CD4-positive, alpha-beta T cell treated with Interleukin-1 beta for 1 hour (primary cell): ENCODE results near the gene CSE1L.
A peak's percentile ranks its signal among the peaks of the same experiment; 100 is the strongest.
"Not testable (repeated sequence)": the region's sequence is repeated elsewhere in the genome, so short reads cannot be mapped to it uniquely, and the experiment has no call there.

ENCODE experiments used
- DNase-seq, 2 donors: peaks; one replicate each; pipeline ENCODE4 v3.0.0-alpha.2; 2020 to 2022

The CSE1L gene

GRCh38 chr20:49046087-49046900, at the start of gene CSE1L:
Gene CSE1L, plus strand, starts transcription at chr20:49046312. Its CDS starts 12,152 bp downstream, at chr20:49058464.
- DNase-seq, result peak; percentile 93 to 95

DNA sequence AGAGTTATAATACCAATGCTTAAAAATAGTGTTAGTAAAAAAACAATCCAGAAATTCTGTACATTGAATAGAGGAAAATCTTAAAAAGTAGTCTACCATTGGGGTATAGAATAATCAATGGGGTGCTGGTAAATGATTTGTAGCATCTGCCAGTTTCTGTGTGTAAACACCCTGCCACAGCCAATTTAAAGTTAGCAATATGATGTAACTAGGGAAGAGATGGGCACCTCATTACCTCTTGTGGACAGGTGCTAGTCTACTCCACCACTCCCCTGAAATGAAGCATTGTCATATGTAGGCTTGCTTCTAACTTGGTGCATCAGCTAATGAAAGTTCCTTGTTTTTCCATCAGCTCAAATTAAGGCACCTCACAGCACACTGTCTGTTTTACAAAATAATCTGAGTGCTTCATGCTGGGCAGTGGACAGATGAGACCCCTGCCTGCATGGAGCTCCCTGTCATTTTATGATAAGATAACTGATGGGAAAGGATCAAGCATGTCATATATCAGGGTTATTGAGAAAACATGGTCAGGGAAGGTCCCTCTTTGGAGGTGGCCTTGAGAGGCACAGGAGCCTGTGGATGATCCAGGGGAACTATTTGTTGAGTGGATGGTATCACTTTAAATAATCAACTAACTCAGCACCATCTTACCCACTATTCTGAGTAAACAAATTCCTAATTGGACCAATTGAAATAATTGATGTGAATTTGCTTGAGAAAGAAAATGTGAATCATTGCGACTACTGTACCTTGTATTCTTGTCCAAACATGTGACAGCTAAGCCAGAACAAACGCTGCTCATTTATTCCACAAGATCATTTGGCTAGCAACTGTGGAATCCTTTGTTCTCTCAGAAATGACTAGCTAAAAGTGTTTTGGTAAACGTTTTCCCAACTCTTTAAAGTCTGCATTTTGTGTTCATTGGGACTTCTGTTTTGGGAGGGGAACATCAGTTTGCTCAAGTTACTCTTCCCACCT, 45.9 kb upstream of the CSE1L start:
- no peak for DNase-seq

GRCh38 chr20:49001741-49002140, 44.4 kb upstream of the CSE1L start:
- no peak for DNase-seq

- DNase-seq, result no peak
These were observed 39.6 kb upstream of the CSE1L start for GRCh38 chr20:49006446-49006980.

DNA sequence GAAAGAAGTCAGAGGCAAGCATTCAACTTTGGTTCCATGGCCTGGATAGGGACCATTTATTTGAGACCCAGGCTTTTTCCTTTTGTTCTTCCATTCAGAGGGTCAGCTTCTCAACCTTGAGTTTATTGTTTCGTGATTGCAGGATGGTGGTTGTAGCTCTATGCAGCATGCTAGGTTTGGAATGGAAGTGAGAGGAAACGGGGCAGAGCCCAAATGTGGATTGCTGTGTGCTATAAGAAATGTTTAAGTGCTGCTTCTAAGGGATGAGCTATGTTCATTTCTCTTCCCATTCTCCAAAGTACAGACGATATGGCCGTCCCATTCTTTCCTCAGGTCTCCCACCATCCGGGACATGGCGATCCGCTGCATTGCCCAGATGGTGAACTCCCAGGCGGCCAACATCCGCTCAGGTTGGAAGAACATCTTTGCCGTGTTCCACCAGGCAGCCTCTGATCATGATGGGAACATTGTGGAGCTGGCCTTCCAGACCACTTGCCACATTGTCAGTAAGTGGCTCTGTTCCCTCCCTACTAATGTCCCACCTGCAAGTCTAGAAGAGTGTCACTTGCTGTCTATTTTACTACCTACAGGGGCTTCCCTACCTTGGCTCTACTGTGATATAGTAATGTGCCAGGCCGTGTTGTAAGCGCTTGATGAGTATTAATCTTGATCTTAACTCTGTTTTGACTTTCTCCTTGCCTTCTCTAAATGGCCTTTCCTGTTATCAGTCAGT, 36.0 kb upstream of the CSE1L start:
- no peak for DNase-seq

DNA sequence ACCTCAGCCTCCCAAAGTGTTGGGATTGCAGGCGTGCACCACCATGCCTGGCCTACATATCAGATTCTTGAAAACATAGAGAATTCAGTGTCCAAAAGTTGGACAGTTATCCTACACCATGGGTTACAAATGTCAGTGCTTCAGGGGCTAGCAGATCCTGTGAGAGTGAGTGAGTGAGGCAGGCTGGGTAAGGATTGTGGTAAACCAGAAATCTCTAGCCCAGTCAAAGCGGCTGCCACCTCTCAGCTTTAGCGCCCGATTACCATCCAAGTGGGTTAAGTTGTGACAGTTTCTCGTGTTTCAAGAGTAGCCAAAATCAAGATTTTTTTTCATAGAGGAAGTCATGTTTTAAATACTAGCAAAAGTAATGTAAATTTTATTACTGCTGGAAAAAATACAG, 21.9 kb upstream of the CSE1L start:
- DNase-seq, result no peak

GRCh38 chr20:49028177-49028576, 17.9 kb upstream of the CSE1L start:
- DNase-seq, result not testable (repeated sequence)

- DNase-seq, result no peak
These were observed 17.4 kb upstream of the CSE1L start for GRCh38 chr20:49028684-49029083.

DNA sequence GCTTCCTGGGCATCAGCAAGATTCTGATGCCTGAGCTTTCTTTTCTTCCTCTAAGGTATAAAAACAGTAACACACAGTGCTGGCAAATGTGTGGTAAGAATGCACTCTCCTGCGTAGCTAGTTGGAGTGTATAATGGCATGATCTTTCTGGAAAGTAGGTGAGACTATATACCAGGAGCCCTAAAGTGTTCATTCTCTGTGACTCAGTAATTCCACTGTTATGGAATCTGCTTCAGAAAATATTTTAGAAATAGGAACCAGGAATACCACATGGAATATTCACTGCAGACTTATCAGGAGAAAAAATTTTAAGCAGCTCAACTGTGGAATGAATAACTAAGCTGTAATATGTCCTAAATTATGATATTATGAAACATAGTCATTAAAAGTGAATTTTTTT, 16.9 kb upstream of the CSE1L start:
- no peak for DNase-seq

GRCh38 chr20:49030954-49031619, 15.0 kb upstream of the CSE1L start:
- DNase-seq, result no peak

- DNase-seq, result no peak
These were observed 13.7 kb upstream of the CSE1L start for GRCh38 chr20:49032455-49032854.

DNA sequence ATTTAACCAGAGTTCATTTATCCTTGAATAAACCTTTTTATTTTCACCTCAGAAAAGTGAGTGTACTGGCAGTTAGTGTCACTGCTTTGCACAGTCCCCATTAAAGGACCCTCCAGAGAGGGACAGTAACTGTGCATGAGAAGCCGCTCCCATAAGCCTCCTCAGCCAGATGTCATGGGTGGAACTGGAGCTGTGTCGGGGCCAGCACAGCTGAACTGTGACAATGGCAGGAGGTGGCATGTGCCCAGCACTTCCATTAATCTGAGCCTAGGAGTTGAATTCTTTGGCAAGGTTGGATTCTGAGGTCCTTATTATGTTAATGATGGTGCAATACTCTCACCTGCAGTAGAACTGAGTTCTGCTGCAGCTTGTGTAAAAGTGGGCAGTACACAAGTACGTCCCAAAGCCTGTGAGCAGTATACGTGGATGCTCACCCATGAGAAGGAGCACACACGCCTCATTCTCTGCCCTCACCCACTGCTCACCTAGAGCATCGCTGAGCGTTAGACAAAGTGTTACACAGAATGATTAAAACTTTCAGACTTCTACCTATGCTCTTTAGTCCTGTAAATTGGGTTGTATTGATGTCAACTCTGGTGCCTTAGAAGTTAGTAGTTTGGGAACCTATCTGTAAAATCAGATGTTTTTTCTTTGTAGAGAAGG, 11.9 kb upstream of the CSE1L start:
- no peak for DNase-seq

DNA sequence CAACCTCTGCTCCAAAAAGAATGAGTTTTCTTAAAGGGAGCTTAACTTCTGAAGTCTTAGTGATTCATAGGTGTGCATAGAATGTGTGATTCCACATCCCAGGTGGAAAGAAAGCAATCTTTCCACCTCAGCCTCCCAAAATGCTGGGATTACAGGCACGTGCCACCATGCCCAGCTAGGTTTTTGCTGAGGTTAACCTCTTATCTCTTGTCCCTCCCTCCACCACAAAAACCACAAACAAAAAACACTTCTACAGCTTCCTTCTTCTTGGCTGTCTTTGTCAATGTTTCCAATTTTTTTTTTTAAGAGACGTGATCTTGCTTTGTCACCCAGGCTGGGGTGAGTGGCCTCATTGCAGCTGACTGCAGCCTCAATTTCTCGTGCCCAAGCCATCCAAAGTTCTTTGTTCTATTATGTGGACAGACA, 8.1 kb upstream of the CSE1L start:
- DNase-seq, result peak; percentile 15 to 39

DNA sequence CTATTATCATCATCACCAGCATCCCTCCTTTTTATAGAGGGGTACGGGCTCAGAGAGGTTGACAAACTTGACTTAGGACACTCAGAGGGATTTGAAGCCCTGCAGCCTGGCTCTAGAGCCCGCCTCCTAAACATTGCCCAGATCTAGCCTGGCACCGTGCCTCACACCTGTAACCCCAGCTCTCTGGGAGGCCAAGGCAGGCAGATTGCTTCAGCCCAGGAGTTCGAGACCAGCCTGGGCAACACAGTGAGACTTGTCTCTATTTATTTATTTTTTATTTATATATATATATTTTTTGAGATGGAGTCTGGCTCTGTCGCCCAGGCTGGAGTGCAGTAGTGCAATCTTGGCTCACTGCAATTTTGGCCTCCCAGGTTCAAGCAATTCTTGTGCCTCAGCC, 6.3 kb upstream of the CSE1L start:
- no peak for DNase-seq

DNA sequence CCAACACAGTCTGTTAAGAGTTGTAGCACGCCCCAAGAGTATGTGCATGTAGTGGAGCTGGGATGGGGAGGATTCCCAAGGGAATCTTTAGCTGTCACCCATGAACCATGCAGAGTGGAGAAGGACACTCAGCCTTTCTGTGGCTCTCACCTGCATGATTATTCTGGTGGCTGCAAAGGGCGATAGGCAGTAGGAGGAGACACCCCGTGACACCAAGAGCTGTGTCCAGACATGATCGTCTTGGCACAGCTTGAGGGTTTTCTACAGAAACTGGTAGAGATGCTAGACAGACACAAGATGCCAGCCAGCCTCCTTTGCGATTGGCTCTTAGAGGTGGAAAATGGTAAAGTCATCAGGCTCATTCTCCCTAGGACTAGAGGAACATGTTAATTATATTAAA, 3.1 kb upstream of the CSE1L start:
- DNase-seq, result no peak

GRCh38 chr20:49045440-49046086, 549 bp upstream of the CSE1L start:
- DNase-seq, result peak in 1 of 2 donors; percentile 29

GRCh38 chr20:49052334-49052733, 6.2 kb downstream of the CSE1L start:
- no peak for DNase-seq

GRCh38 chr20:49054056-49054643, 8.0 kb downstream of the CSE1L start:
- DNase-seq, result no peak

DNA sequence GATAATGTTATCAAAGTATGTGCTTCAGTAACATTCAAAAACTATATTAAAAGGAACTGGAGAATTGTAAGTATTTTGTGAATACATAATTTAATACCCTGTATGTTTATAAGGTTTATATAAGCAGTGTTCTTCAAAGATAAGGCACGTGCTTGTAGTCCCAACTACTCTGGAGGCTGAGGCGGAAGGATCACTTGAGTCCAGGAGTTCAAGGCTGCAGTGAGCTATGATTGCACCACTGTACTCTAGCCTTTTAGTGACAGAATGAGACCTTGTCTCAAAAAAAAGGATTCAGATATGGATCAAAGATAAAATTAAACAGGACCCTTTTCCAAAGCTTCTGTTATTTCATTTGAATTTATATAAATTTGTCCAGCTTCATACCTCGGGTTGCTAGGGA, 17.2 kb downstream of the CSE1L start:
- DNase-seq, result no peak

DNA sequence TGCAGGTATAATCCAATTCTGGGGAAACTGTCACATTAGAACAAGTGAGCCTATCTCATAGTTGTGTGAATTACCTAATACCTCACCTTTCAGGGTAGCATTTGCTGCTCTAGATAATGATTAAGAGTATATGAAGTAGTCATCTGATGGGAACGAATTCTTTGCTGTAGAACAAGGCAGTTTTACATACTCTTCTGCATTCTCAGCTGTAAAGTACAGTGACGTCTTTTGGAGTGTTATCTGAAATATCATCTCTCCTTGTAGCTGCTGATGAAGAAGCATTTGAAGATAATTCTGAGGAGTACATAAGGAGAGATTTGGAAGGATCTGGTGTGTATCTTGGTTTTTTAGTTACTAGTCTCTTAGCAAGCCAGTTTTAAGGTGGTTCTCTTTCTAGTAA, 28.4 kb downstream of the CSE1L start:
- no peak for DNase-seq

DNA sequence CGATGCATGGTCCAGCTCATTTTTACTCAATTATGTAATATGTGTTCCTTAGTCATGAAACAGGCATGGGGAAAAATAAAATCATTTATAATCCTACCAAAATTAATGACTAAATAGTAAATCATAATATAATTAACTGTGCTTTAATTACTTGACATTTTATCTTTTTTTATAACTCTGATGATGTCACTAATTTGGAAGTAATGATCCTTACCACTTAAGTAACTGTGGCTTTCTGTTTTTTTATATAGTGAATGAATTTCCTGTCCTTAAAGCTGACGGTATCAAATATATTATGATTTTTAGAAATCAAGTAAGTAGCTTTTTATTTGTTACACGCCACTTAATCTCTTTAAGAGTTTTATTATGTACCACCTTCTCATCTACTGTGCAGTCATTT, 32.2 kb downstream of the CSE1L start:
- no peak for DNase-seq
